GM03348 (cell line): ENCODE data around the gene GNAS-AS1.
"Not testable (repeated sequence)": the region's sequence is repeated elsewhere in the genome, so short reads cannot be mapped to it uniquely, and the experiment has no call there.

Experiments used
- DNase-seq: peaks from one replicate; pipeline ENCODE4 v3.0.0; 2012; ENCODE audit warnings: low spot score

The GNAS-AS1 gene

DNA sequence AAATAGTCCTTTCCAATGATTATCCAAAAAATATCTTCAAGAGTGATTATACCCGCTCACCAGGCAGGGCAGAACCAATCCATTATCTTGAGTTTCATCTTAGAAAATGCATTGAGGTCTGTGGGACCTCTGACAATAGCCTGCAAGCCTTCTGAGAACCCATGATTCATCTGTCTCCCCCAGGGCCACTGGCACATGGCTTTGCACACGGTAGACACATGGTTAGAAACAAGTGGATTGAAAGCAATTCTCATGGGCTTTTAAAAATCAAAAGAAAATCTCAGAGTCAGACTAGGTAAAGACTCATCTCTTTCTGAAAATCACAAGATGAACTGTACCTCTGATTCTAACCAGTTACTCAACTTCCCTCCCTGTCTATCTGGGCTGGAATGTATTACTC, 15.5 kb downstream of the GNAS-AS1 start:
- no peak for DNase-seq

DNA sequence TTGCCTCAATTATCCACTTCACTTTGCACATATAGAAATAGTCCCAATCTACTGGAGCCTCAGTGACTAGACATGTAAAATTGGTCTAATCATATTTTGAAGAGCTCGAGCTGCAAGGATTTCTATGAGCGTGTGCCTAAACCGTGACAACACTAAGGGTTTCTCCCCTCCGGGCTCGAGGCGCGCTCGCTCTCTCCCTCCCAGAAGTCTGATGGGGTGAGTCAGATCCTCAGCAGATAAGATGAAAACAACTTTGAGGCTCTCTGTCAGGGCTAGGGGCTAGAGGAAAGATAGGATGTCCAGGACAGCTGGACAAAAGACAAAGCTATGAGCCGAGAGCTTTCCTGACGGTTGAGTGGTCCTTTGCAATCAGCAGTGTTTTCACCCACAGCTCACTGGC, 16.8 kb downstream of the GNAS-AS1 start:
- DNase-seq: no peak

DNA sequence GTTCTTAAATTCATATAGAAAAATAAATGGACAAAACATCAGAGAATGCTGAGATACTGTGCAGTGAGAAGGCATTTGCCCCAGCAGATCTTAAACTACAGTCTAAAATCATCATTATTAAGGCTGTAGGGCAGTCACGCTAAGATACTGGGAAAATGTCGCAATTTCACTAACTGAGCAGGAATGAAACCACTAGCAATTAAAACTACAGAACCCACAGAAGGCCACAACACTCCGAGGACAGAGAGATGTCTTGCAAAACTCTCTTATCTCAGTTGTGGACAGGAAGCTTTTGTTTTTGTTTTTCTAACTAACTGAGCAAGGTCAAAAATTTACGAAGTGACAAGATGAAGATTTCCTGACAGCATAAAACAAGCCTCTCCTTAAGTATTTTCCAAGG, 18.2 kb downstream of the GNAS-AS1 start:
- DNase-seq: no peak

DNA sequence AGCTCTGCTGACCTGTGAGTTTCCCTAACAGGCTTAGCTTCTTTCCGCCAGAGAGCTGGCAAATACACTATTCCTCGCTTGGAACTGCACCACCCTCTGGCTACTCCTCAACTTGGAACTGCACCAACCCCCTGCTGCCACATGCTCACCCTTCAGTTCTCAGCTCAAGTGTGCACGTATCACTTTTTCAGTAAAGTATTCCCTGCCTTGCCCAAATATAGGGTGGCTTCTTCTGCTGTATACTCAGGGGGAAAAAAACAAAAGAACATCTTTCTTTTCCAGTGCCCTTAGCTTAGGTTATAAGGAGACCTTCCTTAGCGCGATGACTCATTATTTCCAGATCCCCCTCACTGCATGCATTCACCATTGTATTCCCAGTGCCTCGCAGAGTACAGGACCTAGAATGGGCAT, 21.2 kb downstream of the GNAS-AS1 start:
- DNase-seq: no peak

DNA sequence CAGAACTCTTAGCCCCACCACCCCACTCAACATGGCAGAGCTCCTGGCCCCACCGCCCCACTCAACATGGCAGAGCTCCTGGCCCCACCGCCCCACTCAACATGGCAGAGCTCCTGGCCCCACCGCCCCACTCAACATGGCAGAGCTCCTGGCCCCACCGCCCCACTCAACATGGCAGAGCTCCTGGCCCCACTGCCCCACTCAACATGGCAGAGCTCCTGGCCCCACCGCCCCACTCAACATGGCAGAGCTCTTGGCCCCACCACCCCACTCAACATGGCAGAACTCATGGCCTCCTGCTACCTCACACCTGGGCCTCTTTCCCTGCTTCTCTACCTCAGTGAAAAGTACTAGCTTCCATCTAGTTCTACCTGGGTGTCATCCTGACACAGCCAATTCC, 21.9 kb downstream of the GNAS-AS1 start:
- not testable (repeated sequence) for DNase-seq

DNA sequence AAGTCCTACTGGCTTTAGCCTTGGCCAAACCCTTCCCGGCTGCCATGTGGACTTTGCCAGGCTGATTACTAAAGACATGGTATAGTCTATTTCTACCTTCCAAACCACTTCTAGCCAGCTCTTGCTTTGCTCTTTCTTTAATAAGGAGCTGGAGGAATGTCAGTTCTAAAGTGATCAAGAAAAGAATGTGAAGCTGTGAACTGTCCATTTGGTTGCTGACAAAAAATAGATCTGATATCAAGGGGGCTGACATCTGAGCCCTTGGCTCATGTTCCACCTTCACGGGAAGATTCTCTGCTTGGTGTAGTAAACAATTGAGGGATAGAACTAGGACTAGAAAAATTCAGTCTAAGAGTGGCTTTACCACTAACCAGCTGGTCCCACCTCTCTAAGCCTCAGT, 22.6 kb downstream of the GNAS-AS1 start:
- no peak for DNase-seq

DNA sequence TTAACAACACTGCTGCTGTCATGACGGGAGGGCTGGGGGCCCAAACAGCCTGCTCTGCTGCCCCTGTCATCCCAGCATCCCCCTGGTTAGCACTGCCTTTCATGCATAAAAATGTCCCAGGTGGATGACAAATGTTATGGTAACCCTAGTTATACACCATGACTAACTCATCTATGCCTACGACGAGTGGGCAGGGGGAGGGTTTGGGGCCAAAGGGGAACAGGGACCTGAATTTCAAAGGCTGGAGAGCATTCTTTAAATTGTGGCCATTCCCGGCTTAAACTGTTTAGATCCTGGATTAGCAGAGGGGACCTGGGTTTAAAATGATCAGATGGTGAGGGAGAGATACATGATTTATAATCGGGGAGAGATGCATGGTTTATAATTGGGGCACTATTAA, 24.4 kb downstream of the GNAS-AS1 start:
- DNase-seq: no peak

DNA sequence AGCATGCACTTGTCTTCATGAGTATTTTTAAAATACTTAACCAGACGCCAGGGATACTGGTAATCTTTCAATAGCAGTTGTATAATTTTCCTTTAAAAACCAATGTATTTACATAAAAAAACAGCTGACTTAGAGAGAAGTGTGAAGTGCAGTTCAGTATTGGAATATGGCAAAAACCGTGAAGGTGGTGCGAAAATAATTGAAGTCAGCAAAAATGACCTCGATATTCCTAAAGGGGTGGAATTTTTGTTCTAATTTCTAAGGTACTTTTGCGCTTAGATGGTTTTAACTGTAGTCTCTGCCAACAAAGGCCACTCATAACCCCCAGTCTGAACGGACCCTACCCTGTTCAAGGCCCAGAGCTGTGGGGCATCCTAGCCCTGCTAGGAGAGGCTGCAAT, 25.3 kb downstream of the GNAS-AS1 start:
- DNase-seq: no peak

DNA sequence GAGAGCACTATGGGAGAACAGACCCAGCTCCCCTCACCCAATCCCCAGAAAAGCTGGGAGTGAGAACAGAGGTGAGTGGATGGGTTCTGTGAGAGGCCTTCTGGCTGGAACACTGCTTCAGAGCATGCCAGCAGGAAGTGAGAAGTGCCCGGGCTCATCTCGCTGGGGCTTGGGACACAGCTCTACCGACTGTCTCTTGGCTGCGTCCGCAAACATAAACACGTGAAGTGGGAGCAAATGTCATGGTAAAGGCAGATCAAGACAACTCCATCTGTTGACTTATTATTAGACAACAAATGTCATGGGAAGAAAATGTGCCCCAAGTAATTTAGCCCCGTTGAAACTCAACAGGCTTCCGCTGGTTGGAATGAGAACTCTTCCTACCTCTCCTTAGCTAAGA, 25.9 kb downstream of the GNAS-AS1 start:
- DNase-seq: no peak

DNA sequence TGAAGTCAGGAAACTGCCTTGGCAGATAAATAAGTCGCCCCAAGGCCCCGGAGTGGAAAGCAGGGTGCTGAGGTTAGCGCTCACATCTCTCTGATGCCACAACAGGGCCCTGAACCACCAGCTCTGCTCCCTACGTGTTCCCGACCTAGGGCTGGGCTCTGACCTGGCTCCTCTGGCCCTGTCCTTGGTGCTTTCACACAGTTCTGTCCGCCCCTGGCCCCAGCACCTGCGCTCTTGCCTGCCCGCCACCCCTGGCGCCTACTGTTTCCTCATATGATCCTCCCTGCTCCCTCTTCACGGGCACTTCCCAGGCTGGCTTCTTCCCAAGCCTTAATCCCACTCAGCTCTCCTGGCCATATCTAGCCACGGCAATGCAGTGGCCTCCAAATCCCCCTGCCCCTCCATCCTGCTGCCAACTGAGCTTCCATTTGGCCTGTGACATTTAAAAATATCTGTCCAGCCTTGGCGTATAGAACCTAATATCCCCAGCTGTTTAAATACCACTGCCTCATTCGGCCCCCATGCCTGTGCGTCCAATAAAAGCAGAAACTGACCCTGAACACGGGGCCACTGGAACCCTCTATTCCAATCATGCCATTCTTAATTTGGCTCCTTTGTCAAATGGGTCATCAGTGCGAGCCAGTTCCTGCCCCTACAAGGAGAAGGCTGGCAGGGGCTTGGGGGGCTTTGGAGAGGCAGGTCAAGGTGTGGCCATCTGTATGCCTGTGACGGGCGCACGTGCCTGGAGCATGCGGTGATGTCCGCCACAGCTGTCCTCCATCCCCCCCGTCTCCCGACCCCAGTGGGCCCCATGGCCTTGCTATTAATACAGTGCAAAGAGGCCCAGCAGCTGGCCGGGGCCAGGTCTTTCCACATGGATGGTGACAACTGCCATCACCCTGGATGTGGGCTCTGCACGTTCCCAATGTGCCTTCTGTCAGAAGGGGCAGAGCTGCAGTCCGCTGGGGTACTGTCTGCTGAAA, 27.7 kb downstream of the GNAS-AS1 start:
- no peak for DNase-seq

DNA sequence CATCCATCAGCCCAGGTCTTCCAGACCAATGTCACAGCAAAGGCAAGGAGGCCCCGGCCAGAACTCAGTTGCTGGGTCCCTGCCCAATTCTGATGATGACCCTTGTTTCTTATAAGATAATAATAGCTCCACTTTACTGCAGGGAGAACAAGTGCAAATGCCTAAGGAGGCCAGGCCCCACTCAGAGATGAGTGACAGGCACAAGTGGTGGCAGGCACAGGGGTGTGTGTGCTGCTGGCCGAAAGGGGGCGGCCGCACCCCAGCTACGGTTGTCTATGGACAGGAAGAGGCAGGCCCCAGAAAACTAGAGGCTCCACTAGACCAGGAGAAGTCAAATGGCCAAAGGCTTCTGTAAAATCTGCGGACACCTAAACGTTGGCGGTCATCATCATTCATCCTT, 28.6 kb downstream of the GNAS-AS1 start:
- no peak for DNase-seq

DNA sequence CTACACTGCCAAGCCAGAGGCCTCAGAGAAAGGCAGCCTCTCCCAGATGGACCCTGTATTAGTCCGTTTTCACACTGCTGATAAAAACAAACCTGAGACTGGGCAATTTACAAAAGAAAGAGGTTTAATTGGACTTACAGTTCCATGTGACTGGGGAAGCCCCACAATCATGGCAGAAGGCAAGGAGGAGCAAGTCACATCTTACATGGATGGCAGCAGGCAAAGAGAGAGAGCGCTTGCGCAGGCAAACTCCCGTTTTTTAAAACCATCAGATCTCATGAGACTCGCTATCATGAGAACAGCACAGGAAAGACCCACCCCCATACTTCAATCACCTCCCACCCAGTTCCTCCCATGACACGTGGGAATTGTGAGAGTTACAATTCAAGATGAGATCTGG, 30.2 kb downstream of the GNAS-AS1 start:
- DNase-seq: not testable (repeated sequence)

DNA sequence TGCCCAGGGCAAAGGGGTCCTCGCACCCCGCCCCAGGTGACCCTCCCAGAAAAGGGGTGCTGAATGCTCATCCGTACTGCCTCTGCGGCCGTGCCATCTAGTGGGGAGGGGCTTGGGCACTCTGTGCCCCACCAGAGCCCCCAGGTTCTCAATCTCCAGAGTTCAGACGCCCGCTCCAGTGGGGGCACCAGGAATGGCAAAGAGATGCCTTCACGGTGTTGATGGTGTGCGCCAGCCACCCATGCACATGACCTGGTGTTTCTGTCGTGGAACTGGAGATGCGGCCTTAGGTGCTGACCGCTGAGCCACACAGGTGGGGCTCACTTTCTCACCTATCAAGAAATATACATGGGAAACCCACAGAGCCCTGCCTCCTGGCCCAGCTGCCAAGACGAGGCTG, 30.8 kb downstream of the GNAS-AS1 start:
- DNase-seq: no peak

DNA sequence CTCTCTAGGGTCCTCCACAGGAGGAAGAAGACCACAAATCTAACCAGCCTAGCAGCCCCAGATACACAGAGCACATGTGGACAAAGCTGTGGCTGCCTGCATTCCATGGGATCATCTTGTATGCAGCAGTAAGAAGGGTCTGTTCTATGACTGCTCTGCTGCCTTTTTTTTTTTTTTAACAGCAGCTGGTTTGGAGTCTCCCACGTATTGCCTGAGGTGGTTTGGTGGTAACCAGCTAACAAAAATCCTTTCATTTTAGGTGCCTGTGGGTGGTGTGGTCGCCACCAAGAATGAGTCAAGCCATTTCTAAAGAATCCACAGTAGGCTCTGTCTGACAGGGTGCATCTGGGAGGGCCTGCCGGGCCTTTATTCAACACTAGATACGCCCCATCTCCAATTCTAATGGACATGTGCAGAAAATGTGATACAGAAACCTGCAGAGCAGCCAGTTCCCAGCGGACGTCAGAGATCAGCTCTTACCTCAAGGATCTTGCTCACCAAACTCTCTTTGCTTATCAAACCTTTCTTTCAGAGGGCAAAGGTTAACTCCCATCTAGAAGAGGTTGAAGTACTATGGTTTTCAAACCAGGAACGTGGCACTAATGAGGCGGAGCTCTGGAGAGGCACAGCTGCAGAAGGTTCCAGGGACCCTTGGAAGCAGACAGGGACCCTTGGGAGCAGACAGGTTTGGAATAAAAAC, 32.0 kb downstream of the GNAS-AS1 start:
- peak; percentile 64 for DNase-seq

DNA sequence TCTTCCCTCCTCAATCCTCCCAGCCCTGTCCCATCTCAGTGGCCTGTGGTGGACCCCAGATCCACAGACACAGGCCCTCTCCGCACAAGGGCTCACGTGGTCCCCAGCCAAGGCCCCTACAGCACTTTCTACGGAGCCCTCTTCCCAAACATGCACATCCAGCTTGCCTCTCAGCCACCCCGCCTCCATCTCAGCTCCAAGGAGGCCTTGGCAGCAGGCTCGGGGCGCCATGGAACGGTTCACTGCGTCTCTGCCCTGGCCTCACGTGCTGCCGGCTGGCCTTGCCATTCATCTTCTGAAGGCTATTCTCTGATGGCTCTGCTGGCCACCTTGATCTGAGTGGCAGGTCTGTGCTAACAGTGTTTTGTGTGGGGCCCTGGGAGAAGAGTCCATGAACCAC, 33.0 kb downstream of the GNAS-AS1 start:
- no peak for DNase-seq

DNA sequence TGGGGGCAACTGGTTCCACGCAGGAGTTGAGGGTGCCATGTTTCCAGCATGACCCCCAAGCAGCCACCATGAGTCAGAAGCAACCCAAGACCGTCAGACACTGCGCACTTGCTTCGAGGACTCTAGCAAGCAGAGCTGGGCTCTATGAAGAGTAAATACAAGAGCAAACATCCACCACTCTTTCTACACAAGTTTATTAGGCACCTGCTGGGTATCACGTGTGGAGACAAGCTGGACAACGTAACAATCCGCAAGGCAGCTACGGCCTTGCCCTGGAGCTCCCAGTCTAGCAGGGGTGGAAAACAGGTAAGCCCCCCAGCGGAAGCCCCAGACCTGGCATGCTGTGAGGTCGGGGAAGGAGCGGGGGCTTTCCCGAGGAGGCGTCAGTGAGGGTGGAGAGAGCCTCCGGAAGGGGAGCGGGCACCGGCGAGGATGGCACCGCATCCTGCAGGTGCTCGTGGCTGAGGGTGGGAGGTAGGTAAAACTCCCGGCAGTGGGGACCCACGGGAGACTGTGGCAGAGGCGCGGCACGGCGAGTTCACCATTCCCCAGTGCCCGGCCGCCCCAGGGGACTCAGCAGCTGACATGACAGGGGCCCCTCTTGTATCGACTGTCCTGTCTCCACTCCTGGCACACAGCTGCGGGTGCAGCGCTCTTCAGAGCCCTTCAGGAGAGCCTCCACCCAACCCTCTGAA, 33.6 kb downstream of the GNAS-AS1 start:
- no peak for DNase-seq

DNA sequence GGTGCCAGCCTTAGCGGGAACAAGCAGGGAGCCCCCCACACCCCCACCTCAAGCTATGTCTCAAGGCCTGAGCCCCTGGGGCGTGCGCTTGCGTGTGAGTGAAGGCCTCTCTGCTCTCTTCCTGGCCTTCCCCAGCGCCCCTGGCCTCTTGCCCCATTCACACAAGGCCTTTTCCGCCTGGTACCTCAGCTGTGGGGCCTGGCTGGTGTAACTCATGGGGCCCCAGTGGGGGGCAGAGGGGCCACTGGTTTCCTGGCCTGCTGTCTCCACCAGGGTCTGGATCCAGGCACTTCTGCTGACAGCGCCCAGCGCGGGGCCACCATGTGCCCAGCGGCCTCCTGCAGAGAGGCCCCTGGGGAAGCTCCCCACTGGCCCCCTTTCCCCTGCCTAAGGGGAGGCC, 34.7 kb downstream of the GNAS-AS1 start:
- no peak for DNase-seq

DNA sequence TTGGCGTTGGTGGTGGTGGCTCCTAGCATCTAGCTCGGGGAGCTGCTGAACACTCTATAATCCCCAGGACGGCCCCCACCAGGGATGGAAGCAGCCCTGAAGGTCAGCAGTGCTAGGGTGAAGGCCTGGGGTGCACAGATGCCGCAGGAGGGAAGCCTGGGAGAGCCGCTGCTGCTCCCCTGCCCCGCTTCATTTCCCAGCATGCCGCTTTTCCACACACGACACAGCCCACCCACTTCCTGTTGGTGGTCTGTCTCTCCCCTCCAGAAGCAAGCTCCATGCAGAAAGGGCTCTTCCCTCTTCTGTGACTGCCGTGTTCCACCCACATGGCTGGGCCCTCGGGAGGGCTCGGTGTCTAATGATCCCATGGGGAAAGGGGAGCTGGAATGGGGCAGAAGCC, 35.3 kb downstream of the GNAS-AS1 start:
- no peak for DNase-seq

DNA sequence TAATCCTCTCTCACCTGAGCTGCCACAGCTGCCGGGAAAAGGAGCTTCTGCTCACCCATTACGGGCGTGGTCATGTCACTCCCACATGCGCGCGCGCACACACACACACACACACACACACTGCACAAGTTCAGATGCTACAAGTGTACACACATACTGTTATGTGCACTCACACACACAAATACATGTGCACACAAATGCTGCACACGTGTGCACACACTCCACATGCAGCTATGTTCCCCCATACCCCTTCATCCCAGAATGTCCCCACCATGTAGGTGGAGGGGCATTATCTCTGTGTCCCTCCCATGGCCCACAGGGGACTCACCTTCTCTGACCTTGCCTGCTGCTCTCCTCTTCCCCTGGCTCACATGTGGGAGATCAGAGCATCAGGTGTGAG, 37.3 kb downstream of the GNAS-AS1 start:
- DNase-seq: no peak

DNA sequence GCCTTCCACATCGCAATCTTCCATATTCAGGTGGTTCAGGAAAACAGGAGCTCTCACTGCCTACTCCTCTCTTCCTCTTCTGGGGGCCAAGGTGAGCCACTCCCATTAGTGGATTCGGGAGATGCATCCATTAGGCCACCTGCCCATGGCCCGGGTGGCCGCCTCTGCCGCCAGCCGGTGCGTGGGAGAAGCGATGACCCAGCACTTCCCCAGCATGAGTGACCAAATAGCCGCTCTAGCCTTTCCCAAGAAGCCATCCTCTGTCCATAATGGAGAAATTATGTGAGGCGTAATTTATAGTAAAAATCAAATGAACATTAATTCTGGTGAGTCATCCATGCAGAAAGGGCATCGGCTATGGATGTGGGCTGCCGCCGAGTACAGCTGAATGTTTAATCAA, 39.4 kb downstream of the GNAS-AS1 start:
- no peak for DNase-seq

DNA sequence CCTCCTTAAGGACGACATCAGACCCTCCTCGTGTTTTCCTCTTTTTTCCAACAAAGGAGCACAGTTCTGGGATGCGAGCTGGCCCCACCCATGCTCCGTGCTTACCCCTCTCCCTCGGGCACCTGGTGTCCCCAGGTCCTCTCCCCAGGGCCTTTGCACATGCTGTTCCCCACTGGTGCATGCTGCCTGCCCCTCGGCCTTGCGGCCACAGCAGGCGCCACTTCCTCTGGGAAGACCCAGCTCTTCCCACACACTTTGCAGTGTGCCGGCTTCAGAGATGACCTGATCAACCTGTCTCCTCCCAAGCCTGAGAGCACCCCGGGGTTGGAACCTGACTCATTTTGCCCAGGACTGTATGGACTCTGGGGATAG, 39.8 kb downstream of the GNAS-AS1 start:
- DNase-seq: no peak

DNA sequence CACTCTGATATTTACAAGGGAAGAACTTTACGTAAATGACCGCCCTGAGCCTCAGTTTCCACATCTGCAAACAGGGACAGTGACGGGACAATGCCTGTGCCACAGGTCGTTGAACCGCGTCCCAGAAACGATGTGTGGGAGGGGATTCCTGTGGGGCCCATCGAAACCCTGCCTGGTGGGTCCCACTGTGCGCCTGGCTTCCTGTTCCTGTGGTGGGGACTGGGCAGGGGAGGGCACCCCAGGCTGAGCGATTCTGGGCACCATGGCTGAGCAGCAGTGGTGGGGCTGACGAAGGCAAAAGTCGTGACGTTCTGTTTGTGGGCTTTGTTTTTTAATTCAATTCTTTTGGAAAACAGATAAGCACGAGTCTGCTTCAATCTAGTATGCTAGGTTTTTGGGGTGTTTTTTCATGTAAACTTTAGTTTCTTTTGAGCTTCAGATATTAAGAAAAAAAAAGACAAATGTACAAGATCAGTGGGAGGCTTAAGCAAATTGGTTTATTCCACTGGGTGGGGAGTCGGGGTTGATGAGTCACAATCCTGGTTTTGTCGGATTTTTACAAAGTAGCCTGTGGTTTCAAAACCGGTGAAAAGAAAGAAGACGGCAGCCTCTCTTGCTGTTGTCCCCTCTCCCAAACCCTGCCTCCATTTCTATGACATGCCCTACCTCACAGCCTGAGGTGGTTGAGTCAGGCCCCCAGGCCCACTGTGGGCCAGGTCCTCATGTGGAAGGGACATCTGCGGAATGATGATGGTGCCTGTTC, 40.4 kb downstream of the GNAS-AS1 start:
- peak; percentile 29 for DNase-seq
